Gastrocnemius medialis (tissue), 4 donors: ENCODE measurements around the gene PCNX2.

Source experiments
- CTCF ChIP-seq, 5 experiments: fragments of 450-650 bp in 3 of 5; fragments of 200-600 bp in 2 of 5; sonication (generic) in 2 of 5; IDR thresholded peaks in 4 of 5; conservative IDR thresholded peaks in 1 of 5; 1 replicate in 4 of 5; 2 replicates in 1 of 5; pipeline ENCODE4 v1.5.1; 2016 to 2019; ENCODE audit warnings: antibody characterized with exemption in 5 of 5, mild to moderate bottlenecking in 3 of 5, moderate library complexity in 3 of 5
- POLR2A ChIP-seq, 2 donors: fragments of 450-650 bp; IDR thresholded peaks; one replicate each; pipeline ENCODE4 v1.6.1; 2017; ENCODE audit warnings: antibody characterized with exemption in 2 of 2, mild to moderate bottlenecking in 2 of 2, moderate library complexity in 2 of 2

GRCh38 chr1:233327651-233328141 lies 32.2 kb upstream of the PCNX2 start, which contains the start of gene MAP3K21:
- TF ChIP-seq CTCF (IDR thresholded peaks at IDR 0.05 in 4 of 5, conservative IDR thresholded peaks at IDR 0.05 in 1 of 5) (no peak), POLR2A (IDR thresholded peaks at IDR 0.05) (no peak)
